Measurements from ENCODE around the gene CNTNAP2. TPM values are rescaled to one million over a fixed set of nuclear protein-coding genes. Genes with fewer than 3 reads are reported as not detected.

Gene CNTNAP2
- total and polyA plus RNA-seq, 2 of the 13 experiments (the other 11 are each of a cell fraction or from before 2014, with no cell fraction given): 0.40 to 0.42 TPM

DNA sequence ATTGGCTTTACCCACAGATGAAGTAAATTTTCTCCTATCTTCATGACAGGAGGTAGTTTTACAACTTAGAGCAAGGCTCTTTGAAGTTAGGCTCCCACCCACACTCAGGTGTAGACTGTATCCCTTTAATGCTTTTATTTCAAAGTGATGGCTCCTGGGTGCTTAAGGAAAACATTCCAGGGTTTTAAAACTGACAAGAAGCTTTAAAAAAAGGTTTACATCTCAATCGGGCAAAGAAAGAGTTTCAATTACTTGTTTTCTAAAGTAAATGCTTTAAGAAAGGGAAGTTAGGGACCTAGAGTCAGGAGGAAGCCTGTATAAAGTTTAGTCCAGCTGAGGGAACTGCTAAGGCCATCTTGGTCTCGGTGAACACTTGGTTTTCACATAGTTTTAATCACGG is 1320.1 kb downstream of the CNTNAP2 start:
- H3K27me3 ChIP-seq (ENCODE audit: control insufficient read depth in 1 of 2, insufficient read depth in 2 of 2, low read length in 2 of 2): no peaks in the 10 kb centered on the region
- WGBS (ENCODE audit: low lambda C conversion rate): 1% methylated on average over 3 of the region's 3 CpGs
- H3K4me1 ChIP-seq (ENCODE audit: insufficient read depth, low read length): no peaks in the 10 kb centered on the region
- in situ Hi-C loops (cut with HindIII; ENCODE audit: extremely low pct_ligation_motif_present, low pct_unique_long_range_greater_than_20kb) (no loop called here), intact Hi-C loops (cut with micrococcal nuclease; ENCODE audit: unreplicated experiment) (no loop called here)
- H3K79me2 ChIP-seq (ENCODE audit: insufficient read depth, low read length): no peaks in the 10 kb centered on the region
- no peak overlapping the region for H3K27ac ChIP-seq (ENCODE audit: extremely low read length, insufficient read depth, low read length)
- FAIRE-seq (no peak), ATAC-seq (no peak), DNase-seq (ENCODE audit: low spot score) (no peak)
- POLR2A ChIA-PET: no interaction called here
- CTCF ChIA-PET (ENCODE audit: low intra/inter-chr PET ratio, low total read pairs): no interaction called here
- H3K9ac ChIP-seq (ENCODE audit: insufficient read depth, low read depth, low read length): no peak overlapping the region
- BruUV-seq (replicated peaks): no TSS peak
- H3K4me2 ChIP-seq (ENCODE audit: low read depth, low read length): no peak overlapping the region
- TF ChIP-seq ZNF441 (CRISPR knock-in tag; IDR thresholded peaks at IDR 0.05; ENCODE audit: borderline replicate concordance) (no peak), ZBTB44 (CRISPR knock-in tag; IDR thresholded peaks at IDR 0.05) (no peak), ZNF773 (CRISPR knock-in tag; IDR thresholded peaks at IDR 0.05; ENCODE audit: borderline replicate concordance) (no peak), GMEB2 (CRISPR knock-in tag; IDR thresholded peaks at IDR 0.05; ENCODE audit: low read depth) (no peak), ZNF572 (CRISPR knock-in tag; IDR thresholded peaks at IDR 0.05) (no peak), NFKBIZ (CRISPR knock-in tag; IDR thresholded peaks at IDR 0.05) (no peak), KDM5A (IDR thresholded peaks at IDR 0.05; ENCODE audit: borderline replicate concordance, low read length) (no peak), HCFC1 (IDR thresholded peaks at IDR 0.05; ENCODE audit: low read depth, low read length) (no peak), ZNF224 (CRISPR knock-in tag; IDR thresholded peaks at IDR 0.05) (no peak), NFE2 (CRISPR knock-in tag; IDR thresholded peaks at IDR 0.05) (no peak), ATM (IDR thresholded peaks at IDR 0.05; ENCODE audit: borderline replicate concordance) (no peak), HNF4A (CRISPR knock-in tag; IDR thresholded peaks at IDR 0.05) (no peak), AHDC1 (CRISPR knock-in tag; IDR thresholded peaks at IDR 0.05; ENCODE audit: borderline replicate concordance) (no peak), ZNF367 (CRISPR knock-in tag; IDR thresholded peaks at IDR 0.05; ENCODE audit: borderline replicate concordance) (no peak), U2AF2 (IDR thresholded peaks at IDR 0.05; ENCODE audit: low read depth, low read length) (no peak)
- TF ChIP-seq, protein P1, sequence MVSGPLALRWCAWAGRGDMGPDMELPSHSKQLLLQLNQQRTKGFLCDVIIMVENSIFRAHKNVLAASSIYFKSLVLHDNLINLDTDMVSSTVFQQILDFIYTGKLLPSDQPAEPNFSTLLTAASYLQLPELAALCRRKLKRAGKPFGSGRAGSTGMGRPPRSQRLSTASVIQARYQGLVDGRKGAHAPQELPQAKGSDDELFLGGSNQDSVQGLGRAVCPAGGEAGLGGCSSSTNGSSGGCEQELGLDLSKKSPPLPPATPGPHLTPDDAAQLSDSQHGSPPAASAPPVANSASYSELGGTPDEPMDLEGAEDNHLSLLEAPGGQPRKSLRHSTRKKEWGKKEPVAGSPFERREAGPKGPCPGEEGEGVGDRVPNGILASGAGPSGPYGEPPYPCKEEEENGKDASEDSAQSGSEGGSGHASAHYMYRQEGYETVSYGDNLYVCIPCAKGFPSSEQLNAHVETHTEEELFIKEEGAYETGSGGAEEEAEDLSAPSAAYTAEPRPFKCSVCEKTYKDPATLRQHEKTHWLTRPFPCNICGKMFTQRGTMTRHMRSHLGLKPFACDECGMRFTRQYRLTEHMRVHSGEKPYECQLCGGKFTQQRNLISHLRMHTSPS (CRISPR knock-in tag; IDR thresholded peaks at IDR 0.05; ENCODE audit: low read depth): no peak
- no peaks in the 10 kb centered on the region for H4K20me1 ChIP-seq (ENCODE audit: insufficient read depth, low read length)
- H2AFZ ChIP-seq (ENCODE audit: low read length): no peak overlapping the region
- H3K4me3 ChIP-seq (replicated peaks in 1 of 3; ENCODE audit: insufficient read depth in 1 of 3, low read depth in 2 of 3, low read length in 3 of 3): no peak overlapping the region
- no peaks in the 10 kb centered on the region for H3K36me3 ChIP-seq (replicated peaks in 1 of 2; ENCODE audit: control insufficient read depth in 1 of 2, insufficient read depth in 2 of 2, low read length in 2 of 2)
- H3K9me3 ChIP-seq (ENCODE audit: low read length): peaks cover 84% of the 10 kb centered on the region
